ENCODE data around the gene UTS2.

UTS2 gene

DNA sequence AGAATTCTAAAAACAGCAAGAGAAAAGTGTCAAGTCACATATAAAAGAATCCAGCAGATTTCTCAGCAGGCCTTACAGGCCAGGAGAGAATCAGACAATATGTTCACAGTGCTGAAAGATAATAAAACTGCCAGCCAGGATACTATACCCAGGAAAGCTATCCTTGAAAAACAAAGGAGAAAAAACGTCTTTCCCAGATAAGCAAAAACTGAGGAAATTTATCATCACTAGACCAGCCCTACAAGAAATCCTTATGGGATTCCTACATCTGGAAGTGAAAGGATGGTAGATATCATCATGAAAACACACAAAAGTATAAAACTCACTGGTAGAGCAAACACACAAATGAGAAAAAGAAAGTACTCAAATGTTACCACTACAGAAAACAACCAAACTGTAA, 25.2 kb upstream of the UTS2 start:
- TF ChIP-seq, protein P1, sequence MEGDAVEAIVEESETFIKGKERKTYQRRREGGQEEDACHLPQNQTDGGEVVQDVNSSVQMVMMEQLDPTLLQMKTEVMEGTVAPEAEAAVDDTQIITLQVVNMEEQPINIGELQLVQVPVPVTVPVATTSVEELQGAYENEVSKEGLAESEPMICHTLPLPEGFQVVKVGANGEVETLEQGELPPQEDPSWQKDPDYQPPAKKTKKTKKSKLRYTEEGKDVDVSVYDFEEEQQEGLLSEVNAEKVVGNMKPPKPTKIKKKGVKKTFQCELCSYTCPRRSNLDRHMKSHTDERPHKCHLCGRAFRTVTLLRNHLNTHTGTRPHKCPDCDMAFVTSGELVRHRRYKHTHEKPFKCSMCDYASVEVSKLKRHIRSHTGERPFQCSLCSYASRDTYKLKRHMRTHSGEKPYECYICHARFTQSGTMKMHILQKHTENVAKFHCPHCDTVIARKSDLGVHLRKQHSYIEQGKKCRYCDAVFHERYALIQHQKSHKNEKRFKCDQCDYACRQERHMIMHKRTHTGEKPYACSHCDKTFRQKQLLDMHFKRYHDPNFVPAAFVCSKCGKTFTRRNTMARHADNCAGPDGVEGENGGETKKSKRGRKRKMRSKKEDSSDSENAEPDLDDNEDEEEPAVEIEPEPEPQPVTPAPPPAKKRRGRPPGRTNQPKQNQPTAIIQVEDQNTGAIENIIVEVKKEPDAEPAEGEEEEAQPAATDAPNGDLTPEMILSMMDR (IDR thresholded peaks at IDR 0.05; ENCODE audit: insufficient read depth, low read depth, low read length, missing control alignments) = no peak
- DNase-seq (ENCODE audit: low read depth) = no peak

GRCh38 chr1:7873801-7874795, 21.2 kb upstream of the UTS2 start:
- no peak overlapping the region for H3K4me3 ChIP-seq (ENCODE audit: low read depth, low read length)
- TF ChIP-seq, protein P1 (IDR thresholded peaks at IDR 0.05; ENCODE audit: insufficient read depth, low read depth, low read length, missing control alignments) = no peak
- no peak for DNase-seq (ENCODE audit: low read depth)

More for the DNA sequence above, 25.2 kb upstream of the UTS2 start:
- H3K4me3 ChIP-seq (ENCODE audit: low read depth, low read length) = no peak overlapping the region

GRCh38 chr1:7871136-7871535, 18.3 kb upstream of the UTS2 start:
- H3K4me3 ChIP-seq (ENCODE audit: low read depth, low read length) = no peak overlapping the region
- TF ChIP-seq, protein P1 (IDR thresholded peaks at IDR 0.05; ENCODE audit: insufficient read depth, low read depth, low read length, missing control alignments) = no peak
- no peak for DNase-seq (ENCODE audit: low read depth)

- H3K4me3 ChIP-seq (ENCODE audit: low read depth, low read length) = no peak overlapping the region
- no peak for DNase-seq (ENCODE audit: low read depth)
- TF ChIP-seq, protein P1 (IDR thresholded peaks at IDR 0.05; ENCODE audit: insufficient read depth, low read depth, low read length, missing control alignments) = no peak
These were observed 16.5 kb upstream of the UTS2 start for GRCh38 chr1:7869136-7869920.

DNA sequence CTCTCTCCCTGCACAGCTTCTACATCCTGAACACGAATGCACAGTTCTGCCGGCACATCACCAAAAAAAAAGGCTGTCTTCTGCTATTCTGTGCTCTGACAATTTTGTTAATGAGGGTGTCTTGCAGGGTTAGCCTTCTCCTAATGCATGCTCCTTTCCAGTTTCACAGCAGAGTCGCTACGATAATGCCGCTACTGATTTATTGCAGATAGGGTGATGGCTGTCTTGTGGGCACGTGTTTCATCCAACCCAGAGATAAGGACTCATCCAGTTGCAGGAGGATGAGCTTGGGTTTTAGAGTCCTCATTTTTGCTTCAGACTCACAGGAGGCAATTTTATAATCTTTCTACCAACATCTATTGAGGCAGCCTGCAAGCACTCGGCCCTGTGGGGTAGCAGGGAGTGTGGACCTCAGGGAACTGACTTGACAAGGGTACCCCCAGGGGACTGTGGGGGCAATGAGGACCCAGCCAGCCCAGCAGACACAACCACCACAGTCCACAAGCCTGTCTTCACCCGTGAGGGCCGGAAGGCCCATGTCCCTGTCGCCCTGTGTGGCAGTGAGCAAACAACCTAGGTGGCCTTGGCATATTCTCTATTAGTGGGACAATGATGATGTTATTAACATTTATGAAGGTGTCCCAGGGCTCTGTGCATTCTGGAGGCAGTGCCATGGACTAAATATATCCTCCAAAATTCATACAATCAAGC, 15.4 kb upstream of the UTS2 start:
- DNase-seq (ENCODE audit: low read depth) = no peak
- TF ChIP-seq, protein P1 (IDR thresholded peaks at IDR 0.05; ENCODE audit: insufficient read depth, low read depth, low read length, missing control alignments) = no peak
- H3K4me3 ChIP-seq (ENCODE audit: low read depth, low read length) = no peak overlapping the region

DNA sequence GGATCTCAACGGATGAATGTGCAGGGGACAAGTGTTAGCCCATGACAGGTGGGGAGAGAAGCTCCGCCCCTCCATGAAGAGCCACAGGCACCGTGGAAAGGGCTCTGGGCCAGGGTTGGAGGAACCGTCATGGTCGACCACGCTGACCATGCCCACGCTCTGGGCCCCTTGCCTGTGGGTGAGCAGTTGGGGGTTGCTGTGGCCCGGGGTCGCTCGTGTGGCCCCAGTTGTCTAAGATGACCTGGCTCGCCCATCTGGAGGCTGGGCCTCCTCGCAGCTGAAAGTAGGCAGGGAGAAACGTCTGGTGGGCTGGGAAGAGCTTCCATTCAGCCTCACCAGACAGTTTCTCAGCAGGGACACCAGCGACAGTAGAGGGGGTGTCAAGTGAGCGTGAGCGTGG, 13.1 kb upstream of the UTS2 start:
- no peak overlapping the region for H3K4me3 ChIP-seq (ENCODE audit: low read depth, low read length)
- TF ChIP-seq, protein P1 (IDR thresholded peaks at IDR 0.05; ENCODE audit: insufficient read depth, low read depth, low read length, missing control alignments) = no peak
- DNase-seq (ENCODE audit: low read depth) = no peak
